Colon (tissue), 2 donors: ENCODE measurements around the gene ERGIC1.

Source experiments
- FAIRE-seq: peaks from 2 replicates; lab custom pipeline; 2012; peaks lifted over from hg19 to GRCh38; lab: Jason Lieb, UNC
- donor health status: control.
- donor health status: control.

Gene ERGIC1

GRCh38 chr5:172920447-172920849, 86.4 kb downstream of the ERGIC1 start:
- FAIRE-seq = no peak

GRCh38 chr5:172920995-172921394, 86.9 kb downstream of the ERGIC1 start:
- no peak for FAIRE-seq

GRCh38 chr5:172921906-172922305, 87.9 kb downstream of the ERGIC1 start:
- no peak for FAIRE-seq

- FAIRE-seq = no peak
These were observed 89.5 kb downstream of the ERGIC1 start for GRCh38 chr5:172923539-172923938.

- FAIRE-seq = no peak
These were observed 91.4 kb downstream of the ERGIC1 start for GRCh38 chr5:172925336-172925948.

GRCh38 chr5:172926008-172926523, 92.0 kb downstream of the ERGIC1 start:
- no peak for FAIRE-seq

- FAIRE-seq = no peak
These were observed 92.7 kb downstream of the ERGIC1 start for GRCh38 chr5:172926796-172927195.

- no peak for FAIRE-seq
These were observed 95.4 kb downstream of the ERGIC1 start for GRCh38 chr5:172929371-172929838.

- FAIRE-seq = no peak
These were observed 97.0 kb downstream of the ERGIC1 start for GRCh38 chr5:172931001-172931536.

- no peak for FAIRE-seq
These were observed 98.4 kb downstream of the ERGIC1 start for GRCh38 chr5:172932313-172933017.

GRCh38 chr5:172933238-172933637, 99.2 kb downstream of the ERGIC1 start:
- no peak for FAIRE-seq

GRCh38 chr5:172935096-172935495, 101.0 kb downstream of the ERGIC1 start:
- no peak for FAIRE-seq

GRCh38 chr5:172936401-172936800, 102.3 kb downstream of the ERGIC1 start:
- no peak for FAIRE-seq

- no peak for FAIRE-seq
These were observed 105.0 kb downstream of the ERGIC1 start for GRCh38 chr5:172939071-172939470.

GRCh38 chr5:172939611-172940267, 105.7 kb downstream of the ERGIC1 start:
- no peak for FAIRE-seq

- no peak for FAIRE-seq
These were observed 106.4 kb downstream of the ERGIC1 start for GRCh38 chr5:172940268-172941066.

- FAIRE-seq = no peak
These were observed 107.0 kb downstream of the ERGIC1 start for GRCh38 chr5:172941067-172941516.

- FAIRE-seq = no peak
These were observed 108.5 kb downstream of the ERGIC1 start for GRCh38 chr5:172942556-172942955.

GRCh38 chr5:172943283-172943841, 109.3 kb downstream of the ERGIC1 start:
- no peak for FAIRE-seq

- no peak for FAIRE-seq
These were observed 109.9 kb downstream of the ERGIC1 start for GRCh38 chr5:172943906-172944305.

GRCh38 chr5:172944741-172945140, 110.7 kb downstream of the ERGIC1 start:
- FAIRE-seq = no peak
